ENCODE measurements around the gene HGD.

DNA sequence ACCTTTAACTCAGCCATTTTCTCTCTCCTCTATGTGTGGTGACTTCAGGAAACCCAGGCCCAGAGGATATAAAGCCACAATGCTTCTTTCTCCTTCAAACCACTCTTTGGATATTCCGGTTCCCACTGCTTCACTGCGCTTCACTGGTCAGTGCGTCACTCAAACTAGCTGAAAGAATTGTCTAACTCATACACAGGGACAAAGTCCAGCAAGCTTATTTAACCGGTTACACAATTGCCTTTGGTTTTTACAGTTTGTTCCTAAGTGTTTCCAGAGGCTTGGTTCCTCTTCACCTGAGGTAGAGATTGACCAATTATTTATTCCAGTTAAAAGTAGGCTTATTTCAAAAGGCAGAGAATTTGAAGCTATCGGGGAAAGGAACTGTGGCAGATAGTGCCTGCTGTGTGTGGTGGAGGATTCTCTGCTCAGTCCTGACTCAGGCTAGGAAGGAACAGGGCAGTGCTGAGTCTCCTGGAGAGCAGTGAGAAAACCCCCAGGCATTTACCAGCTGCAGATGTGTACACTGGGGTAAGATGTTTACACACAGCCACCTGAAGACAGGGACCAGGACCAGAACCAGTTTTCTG, at the start of gene HGD:
- no peak for TF ChIP-seq POLR2A (IDR thresholded peaks at IDR 0.05)
- TF ChIP-seq, protein P1, sequence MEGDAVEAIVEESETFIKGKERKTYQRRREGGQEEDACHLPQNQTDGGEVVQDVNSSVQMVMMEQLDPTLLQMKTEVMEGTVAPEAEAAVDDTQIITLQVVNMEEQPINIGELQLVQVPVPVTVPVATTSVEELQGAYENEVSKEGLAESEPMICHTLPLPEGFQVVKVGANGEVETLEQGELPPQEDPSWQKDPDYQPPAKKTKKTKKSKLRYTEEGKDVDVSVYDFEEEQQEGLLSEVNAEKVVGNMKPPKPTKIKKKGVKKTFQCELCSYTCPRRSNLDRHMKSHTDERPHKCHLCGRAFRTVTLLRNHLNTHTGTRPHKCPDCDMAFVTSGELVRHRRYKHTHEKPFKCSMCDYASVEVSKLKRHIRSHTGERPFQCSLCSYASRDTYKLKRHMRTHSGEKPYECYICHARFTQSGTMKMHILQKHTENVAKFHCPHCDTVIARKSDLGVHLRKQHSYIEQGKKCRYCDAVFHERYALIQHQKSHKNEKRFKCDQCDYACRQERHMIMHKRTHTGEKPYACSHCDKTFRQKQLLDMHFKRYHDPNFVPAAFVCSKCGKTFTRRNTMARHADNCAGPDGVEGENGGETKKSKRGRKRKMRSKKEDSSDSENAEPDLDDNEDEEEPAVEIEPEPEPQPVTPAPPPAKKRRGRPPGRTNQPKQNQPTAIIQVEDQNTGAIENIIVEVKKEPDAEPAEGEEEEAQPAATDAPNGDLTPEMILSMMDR (IDR thresholded peaks at IDR 0.05) = no peak
